Right cardiac atrium (tissue), 5 donors: ENCODE data around the gene SLC15A4. TPM values are rescaled to one million over a fixed set of nuclear protein-coding genes. Genes with fewer than 3 reads are reported as not detected.

Source experiments
- polyA plus RNA-seq: library from polyadenylated mRNA; stranded (reverse); fragments of 200-250 nt; gene quantifications from one replicate; pipeline ENCODE4 v1.2.3, GENCODE V29; 2013
- total RNA-seq, 4 donors: library from RNA; stranded (reverse); fragmentation: NEBNext Ultra II Directional; extraction: Animal tissue kit (Norgen Biotek cat#: 25700); gene quantifications; one replicate each; pipeline ENCODE4 v1.2.1, GENCODE V29; 2021
- donor health status: healthy with polysubstance abuse.
- donor health status: DM: no; HTN: yes; CAD: no.
- donor health status: DM: no; HTN: no; CAD: no.
- donor health status: DM: no; HTN: yes; CAD: no; lungs with severe emphysema.
- donor health status: DM: yes; HTN: yes; CAD: no.

Gene SLC15A4
- total and polyA plus RNA-seq, 5 donors: 13.7 to 17.3 (median 15.8) TPM

Other genes with a start within 250 kb of the SLC15A4 start
- gene GLT1D1, start 29.5 kb upstream of the SLC15A4 start, total RNA-seq: under 1 TPM in 3 of 4 donors, not detected in 1; 0.34 to 0.44 (median 0.42) TPM
- 0.07 TPM for gene GLT1D1, start 29.5 kb upstream of the SLC15A4 start, polyA plus RNA-seq